Left lobe of liver (tissue), 2 donors: Measurements from ENCODE around the gene TRIM8. TPM values are rescaled to one million over a fixed set of nuclear protein-coding genes. Genes with fewer than 3 reads are reported as not detected.
A peak's percentile ranks its signal among the peaks of the same experiment; 100 is the strongest.

Experiments used
- ATAC-seq: fragments of 200-7000 bp; cut with Tn5 transposase; one replicate; pipeline ENCODE4 v1.9.1; 2020; ENCODE audit warnings: mild to moderate bottlenecking, moderate library complexity
- DNase-seq: peaks from one replicate; pipeline ENCODE4 v3.0.0-alpha.2; 2020; ENCODE audit warnings: low spot score
- total RNA-seq: library from RNA; stranded (reverse); gene quantifications from one replicate; pipeline ENCODE4 v1.2.1, GENCODE V29; 2021
- donor health status: DM: no; HTN: no; CAD: no; lungs with moderate emphysema.
- donor health status: DM: no; HTN: yes; CAD: no.

The TRIM8 gene
- total RNA-seq, 1 donor from 2014 or later = 39.1 TPM

DNA sequence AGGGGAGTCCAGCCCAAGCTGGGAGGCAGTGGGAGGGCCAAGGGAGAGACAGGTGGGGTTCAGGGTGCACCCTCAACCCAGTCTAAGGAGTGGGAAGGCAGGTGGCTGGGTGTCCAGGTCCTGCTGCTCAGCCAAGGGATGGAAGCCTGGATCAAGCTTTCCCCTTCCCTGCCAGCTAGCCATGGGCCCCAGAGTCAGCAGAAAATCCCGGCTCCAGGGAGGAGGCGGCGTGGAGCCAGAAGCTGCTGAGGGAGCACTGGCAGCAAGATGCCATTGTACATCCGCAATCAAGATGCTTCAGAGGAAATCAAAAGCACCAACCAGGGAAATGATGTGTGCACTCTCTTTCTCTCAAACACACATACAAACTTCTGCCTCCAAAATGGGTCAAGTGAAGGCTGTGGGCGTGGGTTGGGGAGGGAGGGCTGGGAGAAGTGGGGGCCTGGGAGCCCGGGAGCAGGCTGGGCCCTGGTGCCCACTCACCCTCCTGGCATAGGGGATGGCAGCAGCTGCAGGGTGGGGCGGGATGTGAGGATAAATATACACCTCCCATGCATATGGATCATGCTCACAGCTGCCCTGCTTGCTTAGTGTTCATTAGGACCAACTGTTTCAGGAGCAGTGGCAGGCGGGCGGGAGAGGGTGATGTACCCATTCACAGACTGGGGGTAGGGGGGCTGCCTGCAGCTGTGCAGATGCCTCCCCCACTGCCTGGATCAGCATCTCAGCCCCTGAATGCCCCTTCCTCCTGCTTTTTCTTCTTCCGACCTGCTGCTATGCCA is 24.2 kb downstream of the TRIM8 start:
- DNase-seq = no peak
- ATAC-seq = no peak

DNA sequence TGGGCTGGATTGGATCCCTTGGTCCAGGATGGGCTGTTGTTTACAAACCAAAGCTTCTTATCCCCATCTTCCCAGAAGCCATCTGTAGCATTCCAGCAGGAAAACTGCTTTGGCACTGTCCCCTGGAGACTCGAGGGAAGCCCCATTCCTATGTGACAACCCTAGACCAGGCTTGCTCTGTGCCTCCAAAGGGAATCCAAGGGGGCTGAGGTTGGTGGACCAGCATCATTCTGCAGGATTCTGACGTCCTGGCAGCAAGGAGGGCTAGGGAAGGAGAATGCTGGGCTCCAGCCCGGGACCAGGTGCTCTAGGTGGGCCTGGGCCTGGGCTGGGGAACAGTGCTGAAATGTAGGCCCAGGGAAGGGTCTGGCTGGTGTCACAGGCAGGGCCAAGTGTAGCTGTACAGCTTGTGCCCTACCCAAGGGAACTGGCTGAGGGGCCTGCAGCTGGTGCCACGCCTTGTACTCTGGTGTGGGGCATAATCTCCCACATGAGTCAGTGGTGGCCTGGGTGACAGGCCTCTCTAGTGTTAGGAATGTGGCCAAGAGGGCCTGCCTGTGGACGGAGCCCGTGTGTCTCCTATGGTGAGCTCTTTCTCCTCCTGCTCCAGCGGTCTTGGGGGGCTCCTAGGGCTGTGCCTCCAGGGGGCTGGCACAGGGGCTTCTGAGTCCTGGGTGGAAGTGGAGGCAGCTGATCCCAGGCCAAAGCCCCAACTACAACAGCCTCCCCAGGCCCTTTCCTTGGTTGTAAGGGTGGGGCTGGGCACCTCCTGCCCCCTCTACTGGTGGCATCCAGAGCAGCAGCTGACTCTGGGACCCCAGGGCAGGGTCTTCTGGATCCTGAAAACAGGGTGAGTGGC is 25.2 kb downstream of the TRIM8 start:
- ATAC-seq = peak; percentile 9
- DNase-seq = no peak

DNA sequence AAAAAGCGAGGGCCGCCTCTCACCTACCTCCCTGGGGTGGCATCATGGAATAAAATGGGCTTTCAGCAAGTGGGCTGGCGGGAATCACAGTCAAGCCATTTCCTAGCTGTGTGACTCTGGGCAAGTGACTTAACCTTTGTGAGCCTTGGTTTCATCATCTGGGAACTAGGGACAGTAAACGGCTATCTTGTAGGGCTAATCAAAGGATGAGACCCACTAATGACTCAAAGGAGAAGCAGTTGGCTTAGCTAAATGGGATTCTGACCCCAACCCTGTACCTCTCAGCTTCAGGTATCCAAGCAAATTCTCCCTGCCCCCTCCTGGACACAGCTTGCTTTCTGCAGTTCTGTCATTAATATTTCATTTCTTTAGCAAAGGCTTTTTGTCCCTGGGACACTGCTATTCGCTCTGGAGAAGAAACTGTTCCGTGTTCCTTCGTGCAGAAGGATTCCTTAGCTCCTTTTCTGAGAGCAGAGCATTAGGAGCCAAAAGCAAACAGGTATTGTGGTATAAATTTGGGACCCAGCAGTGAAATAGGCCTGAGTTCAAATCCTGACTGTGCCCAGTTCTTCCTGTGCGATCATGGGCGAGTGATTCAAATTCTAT is 25.9 kb downstream of the TRIM8 start:
- ATAC-seq (no peak), DNase-seq (no peak)

DNA sequence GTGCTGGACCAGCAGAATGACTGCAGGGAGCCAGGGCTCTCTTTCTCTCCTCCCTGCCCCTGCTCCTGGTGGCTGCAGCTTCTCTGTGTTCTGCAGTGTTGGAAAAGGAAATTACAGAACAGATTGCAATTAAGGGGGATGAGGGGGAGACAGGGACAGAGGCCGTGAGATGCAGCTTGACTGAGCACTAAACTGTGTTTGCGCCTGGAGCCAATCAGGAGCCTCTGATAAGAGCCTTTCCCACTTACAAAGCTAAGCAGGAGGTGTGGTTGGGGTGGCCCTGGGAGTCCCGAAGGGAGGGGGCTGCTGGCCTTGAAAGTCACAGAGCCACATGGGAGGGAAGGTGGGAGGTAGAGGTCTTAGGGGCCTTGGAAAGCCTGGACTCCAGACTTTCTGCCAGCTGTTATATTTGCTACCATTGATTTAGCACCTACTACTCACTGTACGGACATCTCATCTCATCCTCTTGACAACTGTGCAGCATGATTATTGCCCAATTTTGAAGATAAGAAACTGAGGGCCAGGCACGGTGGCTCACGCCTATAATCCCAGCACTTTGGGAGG is 26.7 kb downstream of the TRIM8 start:
- ATAC-seq = no peak

DNA sequence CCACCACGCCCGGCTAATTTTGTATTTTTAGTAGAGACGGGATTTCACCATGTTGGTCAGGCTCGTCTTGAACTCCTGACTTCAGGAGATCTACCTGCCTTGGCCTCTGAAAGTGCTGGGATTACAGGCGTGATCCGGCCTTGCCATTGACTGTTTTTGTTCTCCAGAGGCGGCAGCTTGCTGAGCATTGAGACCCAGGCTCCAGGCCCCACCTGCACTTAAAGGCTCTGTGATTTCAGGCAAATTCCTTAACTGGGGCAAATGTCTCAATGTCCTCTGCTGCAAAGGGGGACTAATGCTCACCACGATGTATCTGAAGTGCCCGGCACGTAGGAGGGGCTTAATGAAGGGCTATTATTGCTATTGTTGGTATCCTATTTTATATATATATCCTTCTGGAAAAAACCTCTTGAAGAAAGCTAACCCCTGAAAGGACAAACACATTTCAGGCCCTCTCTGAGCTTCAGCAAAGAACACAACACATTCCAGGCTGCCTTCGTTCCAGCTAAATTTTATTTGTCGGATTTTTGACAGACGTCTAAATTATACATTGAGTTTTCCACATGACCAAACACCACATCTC is 29.0 kb downstream of the TRIM8 start:
- DNase-seq (no peak), ATAC-seq (no peak)

More for the DNA sequence above, 26.7 kb downstream of the TRIM8 start:
- no peak for DNase-seq

DNA sequence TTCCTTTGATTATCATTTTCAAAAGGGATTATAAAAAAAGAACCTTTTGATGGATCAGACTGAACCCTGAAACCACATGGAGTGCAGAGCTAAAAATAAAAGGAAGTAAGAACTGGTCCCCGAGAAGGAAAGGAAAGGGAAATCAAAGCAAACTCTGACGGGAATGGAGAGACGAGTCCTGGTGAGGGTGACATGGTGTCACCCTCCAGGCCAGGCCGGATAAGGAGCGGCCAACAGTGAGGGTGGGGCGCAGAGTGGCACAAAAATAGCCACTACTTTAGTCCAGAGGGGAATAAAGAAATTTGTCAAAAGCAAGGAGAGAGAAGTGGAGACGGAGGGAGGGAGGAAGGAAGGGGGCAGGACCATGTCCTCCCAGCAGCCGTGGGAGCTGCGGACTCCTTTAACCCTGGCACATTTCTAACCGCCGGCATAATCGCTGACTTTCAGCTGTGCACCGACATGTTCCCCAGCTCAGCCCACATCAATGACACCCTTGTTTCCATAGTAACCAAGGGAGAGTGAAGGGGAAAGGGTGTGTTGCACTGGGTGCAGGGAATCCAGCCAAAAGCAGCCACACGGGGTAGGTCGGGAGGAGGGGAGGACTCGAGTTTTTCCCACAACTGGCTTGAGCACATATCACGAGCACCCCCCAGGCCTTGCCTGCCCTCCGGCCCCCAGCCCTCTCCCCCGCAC is 29.7 kb downstream of the TRIM8 start:
- DNase-seq (no peak), ATAC-seq (peak; percentile 20)

DNA sequence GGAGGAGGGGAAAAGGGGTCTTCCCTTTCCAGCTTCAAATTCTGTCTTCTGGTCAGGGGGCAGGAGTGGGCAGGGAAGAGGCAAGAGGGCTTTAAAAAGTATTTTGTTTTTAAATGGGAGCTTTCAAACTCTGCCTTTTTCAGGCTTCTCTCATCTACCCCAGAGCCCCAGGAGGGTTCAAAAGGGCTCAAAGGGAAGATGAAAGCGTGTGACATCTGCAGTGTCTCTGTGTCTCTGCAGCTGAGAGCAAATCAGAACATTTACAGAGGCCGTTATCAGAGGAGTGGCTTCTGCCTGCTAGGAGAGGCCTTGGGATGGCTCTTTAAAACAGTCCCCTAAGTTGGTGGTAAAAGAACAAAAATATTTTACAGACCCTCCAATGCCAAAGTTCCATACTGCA is 30.3 kb downstream of the TRIM8 start:
- ATAC-seq = no peak
- no peak for DNase-seq

DNA sequence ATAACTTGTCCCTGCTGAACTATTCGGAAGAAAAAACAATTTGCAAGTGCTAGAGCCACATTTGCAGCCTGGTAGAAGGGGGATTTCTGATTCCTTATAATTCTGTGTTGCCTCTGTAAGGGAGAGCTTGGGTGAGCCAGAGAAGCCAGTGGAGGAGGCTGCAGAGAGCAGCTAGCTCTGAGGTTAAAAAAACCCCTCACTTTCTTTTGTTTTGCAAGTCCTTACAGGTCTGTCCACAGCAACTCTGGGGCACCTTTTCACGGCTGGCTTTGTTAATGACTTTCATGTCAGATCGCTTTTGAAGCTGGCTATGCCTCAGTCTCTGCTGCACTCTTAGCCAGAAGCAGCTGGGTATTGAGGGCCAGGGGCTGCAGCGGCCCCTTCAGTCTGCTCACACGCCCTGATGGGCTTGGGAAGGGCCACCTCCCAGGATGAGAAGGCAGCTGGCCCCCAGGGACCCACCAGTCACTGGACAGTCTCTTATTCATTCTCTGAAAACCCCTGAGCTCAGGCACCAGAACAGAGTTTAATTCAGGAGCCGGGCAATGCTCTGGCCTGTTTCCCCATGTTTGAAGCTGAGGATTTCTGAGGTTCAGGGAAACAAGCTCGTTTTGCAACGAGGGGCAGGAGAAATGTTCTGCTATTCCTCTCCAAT is 30.9 kb downstream of the TRIM8 start:
- DNase-seq = no peak

DNA sequence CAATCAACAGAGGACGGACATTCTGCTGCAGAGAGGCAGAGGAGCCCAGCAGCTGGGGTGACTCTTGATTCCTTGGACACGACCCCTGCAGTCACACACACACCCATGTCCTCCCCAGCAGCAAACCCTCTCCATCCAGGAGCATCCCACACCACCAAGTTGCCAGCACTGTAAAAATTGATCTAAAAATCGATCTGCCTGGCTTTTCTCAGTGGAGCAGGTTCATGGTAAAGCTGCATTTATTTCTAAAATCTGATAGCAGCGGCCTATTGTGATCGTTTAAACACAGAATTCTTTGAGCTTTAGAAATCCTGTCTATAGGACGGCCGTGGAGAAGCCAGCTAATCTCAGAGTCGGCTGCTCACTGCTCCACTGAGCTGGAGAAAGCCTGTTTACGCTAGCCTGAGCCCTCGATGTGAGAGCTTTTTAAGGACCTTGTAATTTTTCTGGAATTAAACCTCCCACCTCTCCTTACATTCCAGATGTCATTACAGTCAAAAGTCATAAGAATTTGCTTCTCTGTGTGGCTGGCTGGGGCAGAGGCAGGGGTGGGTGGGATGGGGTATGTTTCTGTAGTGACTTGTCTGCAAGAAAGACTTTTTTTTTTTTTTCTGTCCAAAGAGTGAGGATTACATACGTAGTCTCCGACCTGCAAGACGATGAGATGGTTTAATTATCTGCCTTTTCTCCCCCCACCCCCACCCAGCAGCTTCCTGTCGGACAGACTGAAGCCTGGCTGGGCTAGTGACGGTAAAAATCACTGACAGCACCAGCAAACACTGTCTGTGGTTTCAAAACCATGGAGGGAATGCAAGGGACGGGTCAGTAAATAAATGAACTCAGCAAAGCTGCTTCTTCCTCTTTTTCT is 31.6 kb downstream of the TRIM8 start:
- no peak for ATAC-seq
- DNase-seq = no peak

More for the DNA sequence above, 30.9 kb downstream of the TRIM8 start:
- ATAC-seq = no peak

DNA sequence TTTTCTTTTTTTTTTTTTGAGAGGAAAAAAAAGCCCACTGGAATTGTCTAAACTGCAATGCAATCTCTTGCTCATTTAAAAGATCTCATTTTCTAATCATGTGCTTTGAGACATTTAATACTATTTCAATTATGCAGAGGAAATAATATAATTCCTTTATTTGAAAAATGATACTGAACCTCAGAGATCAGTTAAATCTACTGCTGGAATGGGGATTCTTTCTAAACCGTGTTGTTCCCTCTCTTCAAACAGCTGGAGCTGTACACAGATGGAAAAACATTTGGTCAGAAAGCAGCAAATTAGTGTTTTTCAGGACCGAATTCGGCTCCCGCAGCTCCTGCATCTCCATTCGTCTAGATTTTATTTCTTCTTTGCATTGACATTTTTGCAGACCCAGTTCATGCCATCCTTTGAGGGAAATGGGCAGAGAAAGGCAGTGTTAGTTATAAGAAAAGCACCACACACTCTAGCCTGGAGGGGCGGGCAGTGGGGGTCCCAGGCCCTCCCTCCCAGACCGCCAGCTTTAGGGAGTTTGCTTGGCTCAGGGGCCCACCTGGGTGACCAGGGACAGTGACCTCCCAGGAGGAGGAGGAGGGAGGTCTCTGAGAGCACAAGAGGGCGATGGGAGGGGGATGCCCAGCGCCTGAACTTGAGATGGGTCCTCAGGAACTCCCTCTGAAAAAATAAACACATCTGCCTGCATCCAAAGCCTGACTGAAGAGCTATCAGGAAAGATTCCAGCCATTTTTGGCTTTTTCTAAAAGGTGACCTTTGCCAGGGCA is 32.4 kb downstream of the TRIM8 start:
- DNase-seq (no peak), ATAC-seq (no peak)

DNA sequence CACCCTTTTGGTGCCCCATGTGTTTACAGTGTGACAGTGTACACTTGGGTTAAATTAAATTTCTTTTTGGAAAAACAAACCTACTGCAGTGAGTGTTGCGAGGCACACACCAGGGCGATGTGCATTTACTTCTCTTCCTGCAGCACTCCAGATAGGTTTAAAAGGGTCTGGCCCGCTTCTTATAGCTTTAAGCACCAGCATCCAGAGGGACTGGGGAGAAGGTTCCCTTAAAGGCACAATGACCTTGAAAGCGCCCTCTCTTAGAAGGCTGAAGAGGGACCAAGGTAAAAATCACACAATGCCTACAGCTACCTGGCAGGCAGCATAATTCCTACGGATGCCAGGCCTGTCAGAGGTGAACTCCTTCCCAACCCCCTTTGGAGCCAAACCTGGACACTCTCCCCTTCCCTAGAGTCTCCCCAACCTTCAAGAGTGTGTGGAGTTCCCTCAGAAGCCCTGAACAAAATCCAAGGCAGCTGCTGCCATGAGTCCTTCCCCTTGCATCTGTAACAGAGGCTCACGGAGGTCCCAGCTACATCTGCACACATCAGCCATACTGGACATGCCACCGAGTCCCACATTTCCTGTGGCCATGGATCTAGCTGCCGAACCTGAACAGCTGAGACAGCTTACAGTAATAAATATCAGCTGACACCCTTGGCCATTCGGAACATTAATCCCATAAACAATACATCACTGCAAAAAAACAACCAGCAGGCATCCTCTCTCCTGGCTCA is 33.2 kb downstream of the TRIM8 start:
- ATAC-seq (no peak), DNase-seq (no peak)

DNA sequence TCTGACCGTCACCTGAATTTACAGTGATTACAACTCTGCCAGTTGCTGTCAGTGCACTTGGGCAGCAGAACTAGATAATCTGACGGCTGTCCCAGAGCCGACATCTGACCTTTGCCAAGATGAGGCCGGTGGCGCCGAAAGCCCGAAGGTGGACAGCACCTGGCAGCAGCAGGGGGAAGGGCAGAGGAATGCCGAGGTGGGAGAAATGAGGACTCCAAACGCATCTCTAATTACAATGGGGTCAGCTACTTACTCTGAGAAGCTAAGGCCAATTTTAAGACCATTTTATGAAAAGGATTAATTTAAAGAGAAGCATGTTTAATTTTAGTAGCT is 33.8 kb downstream of the TRIM8 start:
- ATAC-seq (peak; percentile 28), DNase-seq (peak; percentile 46)

DNA sequence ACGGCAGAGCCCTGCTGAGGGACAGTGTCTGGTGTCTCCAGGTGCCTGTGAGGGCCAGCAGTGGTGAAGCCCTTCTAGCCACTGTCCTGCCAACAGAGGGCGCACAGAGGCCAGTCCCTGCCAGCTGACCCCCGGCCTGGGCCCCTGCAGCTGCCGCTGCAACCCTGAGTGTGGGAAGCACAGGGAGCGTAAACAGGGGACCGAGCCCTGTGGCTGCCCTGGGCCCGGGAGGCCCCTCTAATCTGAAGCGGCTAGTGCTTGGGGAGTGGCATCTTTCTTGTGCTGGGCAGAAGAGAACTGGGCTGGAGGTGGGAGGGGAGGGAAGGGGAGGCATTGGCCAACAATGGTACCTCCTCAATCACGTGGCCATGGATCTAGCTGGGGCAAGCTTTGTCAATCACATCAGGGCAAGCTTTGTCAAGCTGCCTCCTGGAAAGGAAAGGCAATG is 34.6 kb downstream of the TRIM8 start:
- ATAC-seq (peak; percentile 86), DNase-seq (peak; percentile 69)

DNA sequence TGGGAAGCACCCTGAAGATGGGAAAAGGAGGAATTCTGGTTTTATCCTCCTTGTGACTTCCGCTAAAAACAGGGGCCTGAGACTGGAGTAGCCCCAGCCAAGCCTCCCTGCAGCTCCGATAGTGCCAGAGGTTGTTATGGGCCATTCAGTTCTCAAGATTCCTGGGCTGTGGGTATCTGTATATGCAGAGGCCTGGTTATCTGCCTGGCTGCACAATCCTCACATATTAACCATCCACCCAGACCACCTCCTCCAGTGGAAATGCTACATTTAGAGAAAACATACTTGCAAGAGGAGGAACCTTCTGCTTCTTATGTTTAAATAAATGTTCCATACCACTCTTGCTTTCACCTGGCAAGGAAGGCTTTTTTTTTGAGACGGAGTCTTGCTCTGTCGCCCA is 35.3 kb downstream of the TRIM8 start:
- ATAC-seq = no peak

DNA sequence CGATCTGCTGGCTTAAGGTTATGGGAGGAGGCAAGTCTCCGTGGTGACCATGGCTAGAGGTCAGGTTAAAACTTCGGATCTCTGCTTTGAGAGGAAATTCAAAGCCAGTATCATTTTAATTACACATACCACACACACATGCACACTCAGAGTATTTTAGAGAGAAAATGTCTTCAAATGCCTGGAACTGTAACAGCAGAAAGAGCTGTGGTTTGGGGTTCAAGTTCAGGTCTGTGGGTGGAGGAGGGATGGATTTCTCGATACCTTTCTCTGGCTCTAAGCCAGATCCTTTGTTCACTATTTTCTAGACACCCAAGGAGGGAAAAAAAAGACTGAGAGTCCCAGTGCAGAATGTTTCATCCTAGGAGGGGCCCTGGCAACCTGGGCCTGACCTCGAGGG is 37.4 kb downstream of the TRIM8 start:
- no peak for ATAC-seq
- no peak for DNase-seq

More for the DNA sequence above, 35.3 kb downstream of the TRIM8 start:
- DNase-seq = no peak

DNA sequence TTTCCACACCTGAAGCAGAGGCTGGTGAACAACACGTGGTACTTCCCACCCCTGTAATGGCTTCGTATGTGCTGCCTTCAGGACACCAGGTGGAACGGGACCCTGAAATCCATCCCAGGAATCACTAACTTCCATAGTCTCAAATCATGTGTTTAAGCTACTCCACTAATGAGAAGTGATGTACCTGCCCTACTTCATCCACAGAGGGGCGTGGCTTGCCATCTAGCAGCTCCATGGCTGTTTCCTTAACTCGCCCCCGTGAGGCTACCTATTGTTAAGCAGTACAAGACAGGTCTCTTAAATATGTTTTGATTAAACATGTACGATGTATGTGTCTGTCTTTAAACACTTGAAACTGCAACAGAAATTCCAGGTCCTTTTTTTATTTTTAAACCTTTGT is 38.1 kb downstream of the TRIM8 start:
- DNase-seq (peak; percentile 27), ATAC-seq (no peak)

DNA sequence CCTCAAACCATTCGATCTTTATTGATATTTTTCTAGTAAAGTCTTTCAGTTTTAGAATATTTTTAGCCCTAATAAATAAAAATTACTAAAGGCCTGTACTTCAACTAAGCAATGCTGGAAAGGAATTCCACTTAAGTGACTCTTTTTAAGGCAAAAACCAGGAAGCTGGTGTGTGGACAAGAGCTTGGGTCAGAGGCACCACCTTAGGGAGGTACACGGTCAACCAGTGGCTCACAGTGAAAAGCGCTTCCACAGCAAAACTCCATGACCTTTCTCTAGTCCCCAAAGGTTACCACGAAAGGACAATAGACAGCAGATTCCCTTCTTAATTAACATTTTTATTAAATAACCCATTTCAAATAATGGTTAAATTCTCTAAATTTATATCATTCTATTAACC is 38.7 kb downstream of the TRIM8 start:
- ATAC-seq (no peak), DNase-seq (no peak)
